ENCODE measurements around the gene PAFAH2.

PAFAH2 gene

DNA sequence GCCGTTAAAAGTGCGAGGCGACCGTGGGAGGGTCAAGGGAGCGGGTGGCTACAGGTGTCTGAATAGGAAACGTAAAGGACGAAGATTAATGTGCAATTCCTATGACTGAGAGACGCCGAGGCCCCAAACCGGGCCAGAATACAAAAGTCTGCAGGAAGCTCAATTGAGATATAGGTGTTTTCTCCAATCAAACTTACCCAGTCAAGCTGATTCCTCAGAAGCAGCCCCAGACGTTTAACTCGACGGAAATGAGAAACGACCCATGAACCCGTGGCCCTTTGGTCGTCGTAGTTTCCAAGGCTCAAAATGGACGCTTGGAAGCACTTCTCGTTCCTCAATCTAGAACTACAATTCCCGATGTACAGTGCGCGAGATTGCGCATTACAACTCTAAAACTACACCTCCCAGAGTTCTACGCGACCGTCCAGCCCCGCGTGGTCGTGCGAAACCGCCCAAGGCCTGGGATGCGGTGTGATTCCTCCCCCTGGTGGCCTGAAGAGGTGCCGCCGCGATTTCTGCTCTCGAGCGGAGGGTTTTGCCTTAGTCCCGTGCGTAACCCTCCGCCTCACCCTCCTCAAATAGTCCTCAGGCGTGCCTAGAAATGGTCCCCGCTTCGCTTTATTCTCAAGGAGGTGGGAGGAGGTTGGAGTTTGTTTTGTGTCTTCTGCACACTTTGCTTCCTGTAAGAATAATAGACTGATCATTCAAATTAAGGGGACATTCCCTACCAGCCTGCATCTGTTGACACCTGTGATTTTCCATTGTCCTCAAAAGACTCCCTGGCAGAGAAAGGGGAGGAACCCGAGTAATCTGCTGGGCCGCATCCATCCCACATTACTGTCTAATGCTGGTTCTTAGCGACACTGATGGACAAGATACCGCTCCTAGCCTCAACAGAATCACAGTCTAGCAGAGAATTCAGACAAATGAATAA, at the start of gene PAFAH2:
Gene PAFAH2, minus strand, starts transcription at position 236 of the 934 bp plus-strand sequence. CDS start 7,247 bp downstream, outside the sequence.
- in situ Hi-C loops (cut with MboI; ENCODE audit: low sequenced_read_pairs): no loop called here

- in situ Hi-C loops (cut with MboI; ENCODE audit: low sequenced_read_pairs): loop anchor here (10.0 kb wide), 1 partner anchor 107 kb away; the partner anchor contains the start of gene FAM110D
Measured at GRCh38 chr1:26047278-26047874, 49.5 kb upstream of the PAFAH2 start.

- in situ Hi-C loops (cut with MboI; ENCODE audit: low sequenced_read_pairs): loop anchor here (10.0 kb wide), 1 partner anchor 108 kb away; the partner anchor contains the start of gene FAM110D
Measured at GRCh38 chr1:26046246-26047095, 48.6 kb upstream of the PAFAH2 start.

GRCh38 chr1:26045722-26046245, 47.9 kb upstream of the PAFAH2 start, which contains the start of gene SLC30A2:
TSS of gene SLC30A2 (minus strand) at chr1:26046118. CDS start at chr1:26045896, 222 bp downstream.
- in situ Hi-C loops (cut with MboI; ENCODE audit: low sequenced_read_pairs): loop anchor here (10.0 kb wide), 1 partner anchor 109 kb away; the partner anchor contains the start of gene FAM110D

GRCh38 chr1:26044971-26045721, 47.3 kb upstream of the PAFAH2 start:
- in situ Hi-C loops (cut with MboI; ENCODE audit: low sequenced_read_pairs): loop anchor here (10.0 kb wide), 1 partner anchor 110 kb away; the partner anchor contains the start of gene FAM110D

DNA sequence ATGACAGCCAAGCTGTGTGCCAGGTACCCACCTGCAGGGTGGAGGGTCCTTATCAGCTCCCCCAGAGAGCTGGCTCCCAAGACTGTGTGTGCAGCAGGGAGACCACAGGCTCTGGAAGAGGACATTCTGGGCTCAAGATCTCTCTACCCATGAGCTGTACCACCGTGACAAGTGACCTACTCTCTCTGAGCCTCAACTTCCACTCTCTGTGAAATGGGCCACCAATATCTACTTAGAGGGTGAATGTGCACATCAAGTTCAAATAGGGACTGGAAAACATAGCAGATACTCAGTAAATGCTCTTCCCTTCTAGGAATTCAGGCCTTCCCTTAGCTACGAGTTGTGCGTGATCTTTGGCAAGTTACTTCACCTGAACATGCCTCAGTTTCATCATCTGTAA, 46.6 kb upstream of the PAFAH2 start:
- in situ Hi-C loops (cut with MboI; ENCODE audit: low sequenced_read_pairs): loop anchor here (10.0 kb wide), 1 partner anchor 110 kb away; the partner anchor contains the start of gene FAM110D

DNA sequence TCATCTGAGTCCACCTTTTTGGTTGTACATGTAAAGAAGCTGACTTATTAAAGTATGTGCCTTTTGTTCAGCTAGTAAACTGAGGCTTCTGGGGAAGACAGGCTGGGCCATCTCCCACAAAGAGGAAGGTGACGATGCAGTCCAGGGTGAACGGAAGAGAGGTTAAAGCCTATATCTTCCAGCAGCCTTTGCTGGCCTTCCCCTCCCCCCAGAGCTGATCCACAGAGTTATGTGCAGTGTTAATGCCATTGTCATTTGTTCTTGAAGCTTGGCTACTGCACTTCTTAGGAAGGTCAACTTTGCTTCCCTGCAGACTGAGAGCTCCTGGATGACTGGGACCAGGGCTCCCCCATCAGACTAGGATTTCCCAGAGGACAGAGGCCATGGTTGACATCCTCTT, 45.9 kb upstream of the PAFAH2 start:
- in situ Hi-C loops (cut with MboI; ENCODE audit: low sequenced_read_pairs): loop anchor here (10.0 kb wide), 1 partner anchor 111 kb away; the partner anchor contains the start of gene FAM110D

DNA sequence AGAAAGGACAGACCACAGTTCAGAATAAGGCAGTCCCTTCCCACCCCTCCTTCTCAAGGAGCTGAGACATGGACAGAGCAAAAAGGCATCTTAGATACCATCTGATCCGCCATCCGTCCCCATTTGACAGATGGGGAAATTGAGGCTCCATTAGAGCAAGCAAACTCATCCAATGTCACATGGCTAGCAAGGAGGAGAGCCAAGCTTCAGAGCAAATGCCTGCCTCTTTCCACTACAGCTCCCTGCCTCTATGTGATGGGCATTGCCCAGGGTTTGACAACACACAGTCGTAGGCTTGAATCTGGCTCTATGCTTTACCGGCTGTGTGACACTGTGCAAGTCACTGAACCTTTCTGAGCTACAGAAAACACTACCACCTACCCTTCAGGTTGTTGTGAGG, 44.1 kb upstream of the PAFAH2 start:
- in situ Hi-C loops (cut with MboI; ENCODE audit: low sequenced_read_pairs): loop anchor here (10.0 kb wide), 1 partner anchor 113 kb away; the partner anchor contains the start of gene FAM110D

- in situ Hi-C loops (cut with MboI; ENCODE audit: low sequenced_read_pairs): loop anchor here (10.0 kb wide), 1 partner anchor 113 kb away; the partner anchor contains the start of gene FAM110D
Measured at GRCh38 chr1:26041401-26041800, 43.5 kb upstream of the PAFAH2 start.

DNA sequence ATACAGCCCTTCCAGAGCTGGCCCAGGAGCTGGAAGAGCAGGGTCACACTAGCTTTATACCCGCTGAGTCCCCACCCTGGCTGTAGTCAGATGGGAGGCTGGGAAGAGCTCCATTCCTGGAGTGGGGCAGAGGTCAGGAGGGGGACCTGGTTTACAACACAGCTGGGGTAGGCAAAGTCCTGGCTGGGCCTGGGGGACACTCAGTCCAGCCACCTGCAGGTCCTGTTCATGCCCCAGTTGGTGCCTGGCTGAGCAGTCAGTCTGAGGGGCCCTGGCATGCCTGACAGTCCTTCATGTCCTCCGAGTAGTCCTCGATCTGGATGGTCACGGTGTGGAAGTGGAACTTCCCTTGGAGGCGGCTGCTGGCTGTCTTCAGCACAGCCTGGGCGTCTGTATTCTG, 41.0 kb upstream of the PAFAH2 start:
- in situ Hi-C loops (cut with MboI; ENCODE audit: low sequenced_read_pairs): no loop called here

DNA sequence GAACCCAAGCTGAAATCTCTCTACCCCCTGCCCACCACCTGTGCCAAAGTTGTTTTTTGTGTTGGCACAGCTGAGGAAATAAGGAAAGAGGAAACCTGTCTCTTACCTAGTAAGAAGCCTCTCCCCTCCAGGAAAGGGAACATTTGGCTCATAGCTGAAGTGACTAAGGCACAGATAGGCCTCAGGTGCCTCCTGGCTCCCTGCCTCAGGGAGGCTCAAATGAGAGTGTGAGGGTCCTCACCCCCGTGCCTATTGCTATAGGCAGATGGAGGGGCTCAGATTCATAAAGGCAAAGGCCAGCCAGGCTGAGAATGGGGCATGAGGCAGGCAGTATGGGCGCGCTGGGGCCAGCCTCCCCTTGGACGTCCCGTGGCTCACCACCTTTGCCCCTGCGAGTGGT, 40.6 kb upstream of the PAFAH2 start:
- in situ Hi-C loops (cut with MboI; ENCODE audit: low sequenced_read_pairs): no loop called here

- in situ Hi-C loops (cut with MboI; ENCODE audit: low sequenced_read_pairs): no loop called here
Measured at GRCh38 chr1:26037904-26038303, 40.0 kb upstream of the PAFAH2 start.

- in situ Hi-C loops (cut with MboI; ENCODE audit: low sequenced_read_pairs): no loop called here
Measured at GRCh38 chr1:26036756-26037281, 39.0 kb upstream of the PAFAH2 start.

DNA sequence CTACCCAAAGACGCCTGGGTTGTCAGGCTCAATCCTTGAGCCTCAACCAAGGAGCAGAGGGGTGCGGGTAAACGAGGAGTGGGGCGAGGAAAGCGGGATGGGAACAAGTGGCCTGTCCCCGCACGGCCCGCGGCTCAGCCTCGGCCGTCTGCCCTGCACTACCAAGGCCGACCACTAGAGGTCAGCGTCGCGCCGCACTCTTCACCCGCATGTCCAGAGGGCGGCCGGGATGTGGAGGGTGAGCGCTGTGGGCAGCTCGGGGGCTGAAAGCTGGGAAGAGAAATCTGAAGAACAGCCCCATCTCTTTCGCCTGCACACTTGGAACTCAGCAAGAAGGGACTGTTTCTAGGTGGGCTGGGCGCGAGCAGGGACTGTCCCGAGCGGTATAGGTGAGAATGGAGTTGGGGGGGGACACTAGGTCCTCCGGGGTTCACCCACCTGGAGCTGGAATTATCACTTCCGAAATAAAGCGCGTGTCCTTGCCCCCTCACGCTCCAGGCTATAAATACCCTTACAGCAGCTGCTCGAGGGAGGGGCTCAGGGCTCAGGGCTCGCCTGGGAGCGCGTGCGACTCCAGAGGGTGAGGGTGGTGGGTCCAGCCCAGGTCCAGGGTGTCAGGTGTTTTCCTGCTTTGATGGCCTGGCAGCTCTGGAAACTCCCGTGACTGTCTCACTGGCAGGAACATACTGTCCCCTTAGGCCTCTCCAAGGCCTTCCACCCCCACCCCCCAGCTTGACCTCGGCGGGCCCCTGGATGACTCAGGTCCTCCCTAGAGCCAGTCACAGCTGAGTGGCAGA, 38.3 kb upstream of the PAFAH2 start:
- in situ Hi-C loops (cut with MboI; ENCODE audit: low sequenced_read_pairs): no loop called here

DNA sequence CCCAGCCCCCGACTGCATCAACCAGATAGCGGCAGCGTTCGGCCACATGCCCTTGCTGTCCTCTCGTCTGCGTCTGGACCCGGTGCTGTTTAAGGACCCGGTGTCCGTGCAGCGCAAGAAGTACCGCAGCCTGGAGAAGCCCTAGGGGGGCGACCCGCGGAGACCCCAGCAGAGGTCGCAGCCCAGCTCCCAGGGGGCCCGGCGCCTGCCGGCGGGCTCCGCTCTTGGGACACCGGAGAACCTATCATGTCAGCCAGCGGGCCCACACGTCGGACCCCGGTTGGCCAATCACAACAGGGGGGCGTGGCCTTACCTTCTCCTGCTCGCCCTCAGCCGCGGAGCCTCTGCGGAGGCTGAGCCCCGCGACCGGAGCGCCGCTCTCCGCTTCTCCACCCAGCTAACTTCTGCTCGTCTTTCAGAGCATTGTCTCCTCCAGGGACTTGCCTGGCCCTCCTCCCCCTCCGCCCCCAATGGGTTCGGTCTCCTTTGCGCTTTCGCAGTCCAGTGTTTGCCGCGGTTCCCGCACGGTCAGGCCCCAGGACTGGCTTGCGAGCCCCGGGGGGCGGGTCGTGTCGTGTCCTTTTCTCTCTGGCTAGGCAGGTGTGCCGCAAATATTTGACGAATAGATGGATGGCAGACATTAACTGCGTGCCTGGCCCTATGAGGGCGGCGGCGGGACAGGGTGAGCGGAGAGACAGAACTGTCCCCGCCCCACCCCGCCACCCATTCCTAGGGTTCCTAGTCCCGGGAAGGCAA, 37.5 kb upstream of the PAFAH2 start:
- in situ Hi-C loops (cut with MboI; ENCODE audit: low sequenced_read_pairs): no loop called here

GRCh38 chr1:26034504-26035202, 36.8 kb upstream of the PAFAH2 start:
- in situ Hi-C loops (cut with MboI; ENCODE audit: low sequenced_read_pairs): no loop called here

All from HL-60/S4 (cell line).